Right lobe of liver (tissue), 6 donors: ENCODE data around the gene ITPRIPL1. TPM values are rescaled to one million over a fixed set of nuclear protein-coding genes. Genes with fewer than 3 reads are reported as not detected.

Source experiments
- ATAC-seq, 4 donors: fragments of 200-7000 bp; cut with Tn5 transposase; one replicate each; pipeline ENCODE4 v1.9.1; 2020; ENCODE audit warnings: mild to moderate bottlenecking in 4 of 4, moderate library complexity in 4 of 4
- DNase-seq, 3 donors: peaks; one replicate each; pipeline ENCODE4 v3.0.0-alpha.2; 2020
- H3K27ac ChIP-seq, 3 donors: fragments of 200-600 bp; one replicate each; pipeline ENCODE4 v1.8.0; 2022
- H3K27me3 ChIP-seq, 2 donors: fragments of 200-600 bp; one replicate each; pipeline ENCODE4 v1.8.0; 2022
- H3K36me3 ChIP-seq, 4 donors: fragments of 200-600 bp; sonication (generic) in 1 of 4; one replicate each; pipeline versions ENCODE4 v1.5.1 to v1.8.0; 2017 to 2022; ENCODE audit warnings: control low read depth in 1 of 4
- H3K4me1 ChIP-seq, 4 donors: fragments of 200-600 bp; sonication (generic) in 1 of 4; one replicate each; pipeline versions ENCODE4 v1.5.1 to v1.8.0; 2017 to 2022; ENCODE audit warnings: control low read depth in 1 of 4
- H3K4me3 ChIP-seq, 3 donors: fragments of 200-600 bp; one replicate each; pipeline ENCODE4 v1.8.0; 2022
- H3K9me3 ChIP-seq, 4 donors: fragments of 200-600 bp; sonication (generic) in 1 of 4; one replicate each; pipeline versions ENCODE4 v1.5.1 to v1.8.0; 2017 to 2022; ENCODE audit warnings: control low read depth in 1 of 4
- POLR2A ChIP-seq: fragments of 450-650 bp; IDR thresholded peaks from one replicate; pipeline ENCODE4 v1.6.1; 2017; ENCODE audit warnings: antibody characterized with exemption, mild to moderate bottlenecking
- WGBS: methylation state at CpG from one replicate; pipeline ENCODE4 v1.1.6; 2018; ENCODE audit warnings: low coverage, low lambda C conversion rate; ENCODE audit not compliant: insufficient coverage; ENCODE audit errors: missing lambda C conversion rate; 5-methylcytosine and 5-hydroxymethylcytosine counted together
- intact Hi-C, 2 donors: fragments of 100-400 bp; cut with DNase I; formaldehyde crosslinking; loops; one replicate each; pipeline versions ENCODE4 v1.11.2 to v1.14.1; 2022
- total RNA-seq, 6 experiments: library from RNA; depleted of rRNA in 2 of 6; stranded (reverse); fragments of >200 nt in 2 of 6; fragmentation: NEBNext Ultra II Directional in 3 of 6; extraction: Animal tissue kit (Norgen Biotek cat#: 25700) in 3 of 6; gene quantifications; one replicate each; pipeline versions ENCODE4 v1.1.0 to v1.2.4, GENCODE V29; 2016 to 2023
- TF ChIP-seq, protein P1 (sequence below), 4 donors: fragments of 200-600 bp in 3 of 4; fragments of 450-650 bp in 1 of 4; IDR thresholded peaks; one replicate each; pipeline versions ENCODE4 v1.5.1 to v1.8.0; 2016 to 2022; ENCODE audit warnings: antibody characterized with exemption in 4 of 4, mild to moderate bottlenecking in 2 of 4
- donor health status: DM: no; HTN: yes; CAD: no.
- donor health status: DM: no; HTN: no; CAD: no.
- donor health status: DM: no; HTN: no; CAD: no.
- donor health status: DM: no; HTN: yes; CAD: no.
- donor health status: DM: no; HTN: yes; CAD: no.

Gene ITPRIPL1
- total RNA-seq, 6 experiments from 2014 or later, result 0.15 to 1.2 (median 0.24) TPM

DNA sequence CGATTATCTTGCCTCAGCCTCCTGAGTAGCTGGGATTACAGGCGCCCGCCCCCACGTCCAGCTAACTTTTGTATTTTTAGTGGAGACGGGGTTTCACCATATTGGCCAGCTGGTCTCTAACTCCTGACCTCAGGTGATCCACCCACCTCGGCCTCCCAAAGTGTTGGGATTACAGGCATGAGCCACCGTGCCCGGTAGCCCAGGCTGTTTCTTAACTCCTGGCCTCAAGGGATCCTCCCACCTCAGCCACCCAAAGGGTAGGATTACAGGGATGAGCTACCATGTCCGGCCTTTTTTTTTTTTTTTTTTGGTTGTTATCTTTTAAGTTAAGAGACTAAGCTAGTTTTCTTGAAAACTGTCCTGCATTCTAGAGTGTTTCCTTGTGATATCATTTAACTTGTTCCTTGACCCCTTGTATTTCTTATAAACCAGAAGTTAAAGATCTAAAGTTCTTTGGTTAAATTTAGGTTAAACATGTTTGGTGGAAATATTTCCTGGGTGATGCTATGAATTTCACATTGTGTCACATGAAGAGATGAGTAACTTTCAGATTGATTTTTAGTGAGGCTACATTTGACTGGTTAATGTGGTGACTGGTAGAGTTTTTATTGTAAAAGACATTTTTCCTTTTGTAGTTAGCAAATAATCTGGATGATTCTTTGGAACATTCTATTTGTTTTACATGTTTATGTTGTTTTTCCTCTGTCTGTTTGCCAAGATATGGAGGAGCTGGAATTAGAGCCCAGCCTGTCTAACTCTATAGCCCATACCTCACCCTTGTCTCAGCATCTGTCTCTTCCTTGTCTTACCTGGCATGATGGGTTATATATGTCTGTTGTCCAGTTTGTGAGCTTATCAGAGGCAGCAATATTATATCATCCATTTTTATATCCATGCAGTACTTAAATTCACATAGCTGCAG lies 15.6 kb downstream of the ITPRIPL1 start:
- 93% methylated on average over 9 of the region's 9 CpGs for WGBS
- ATAC-seq, result no peak
- TF ChIP-seq POLR2A, result no peak
- TF ChIP-seq, protein P1, sequence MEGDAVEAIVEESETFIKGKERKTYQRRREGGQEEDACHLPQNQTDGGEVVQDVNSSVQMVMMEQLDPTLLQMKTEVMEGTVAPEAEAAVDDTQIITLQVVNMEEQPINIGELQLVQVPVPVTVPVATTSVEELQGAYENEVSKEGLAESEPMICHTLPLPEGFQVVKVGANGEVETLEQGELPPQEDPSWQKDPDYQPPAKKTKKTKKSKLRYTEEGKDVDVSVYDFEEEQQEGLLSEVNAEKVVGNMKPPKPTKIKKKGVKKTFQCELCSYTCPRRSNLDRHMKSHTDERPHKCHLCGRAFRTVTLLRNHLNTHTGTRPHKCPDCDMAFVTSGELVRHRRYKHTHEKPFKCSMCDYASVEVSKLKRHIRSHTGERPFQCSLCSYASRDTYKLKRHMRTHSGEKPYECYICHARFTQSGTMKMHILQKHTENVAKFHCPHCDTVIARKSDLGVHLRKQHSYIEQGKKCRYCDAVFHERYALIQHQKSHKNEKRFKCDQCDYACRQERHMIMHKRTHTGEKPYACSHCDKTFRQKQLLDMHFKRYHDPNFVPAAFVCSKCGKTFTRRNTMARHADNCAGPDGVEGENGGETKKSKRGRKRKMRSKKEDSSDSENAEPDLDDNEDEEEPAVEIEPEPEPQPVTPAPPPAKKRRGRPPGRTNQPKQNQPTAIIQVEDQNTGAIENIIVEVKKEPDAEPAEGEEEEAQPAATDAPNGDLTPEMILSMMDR (IDR thresholded peaks at IDR 0.05), result no peak
- Histone ChIP-seq H3K4me3 (no peak overlapping the region), H3K27ac (no peak overlapping the region), H3K9me3 (no peaks in the 10 kb centered on the region), H3K36me3 (no peaks in the 10 kb centered on the region), H3K27me3 (no peaks in the 10 kb centered on the region), H3K4me1 (no peaks in the 10 kb centered on the region)
- DNase-seq, result no peak
- intact Hi-C loops, result no loop called here

DNA sequence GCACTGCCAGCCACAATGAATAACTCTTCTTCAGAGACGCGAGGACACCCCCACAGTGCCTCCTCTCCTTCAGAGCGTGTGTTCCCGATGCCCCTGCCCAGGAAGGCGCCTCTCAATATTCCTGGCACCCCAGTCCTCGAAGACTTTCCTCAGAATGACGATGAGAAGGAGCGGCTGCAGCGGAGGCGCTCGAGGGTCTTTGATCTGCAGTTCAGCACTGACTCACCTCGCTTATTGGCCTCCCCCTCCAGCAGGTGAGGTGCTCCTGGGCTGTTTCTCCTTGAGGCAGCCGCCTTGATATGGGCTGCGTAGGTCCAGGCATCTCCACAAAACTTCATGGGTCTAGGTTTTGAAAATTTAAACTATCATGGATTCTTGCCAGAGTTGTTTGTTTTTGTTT lies 16.5 kb downstream of the ITPRIPL1 start:
- DNase-seq (no peak), ATAC-seq (no peak)
- no peaks in the 10 kb centered on the region for H3K9me3 ChIP-seq
- no peaks in the 10 kb centered on the region for H3K36me3 ChIP-seq
- intact Hi-C loops, result no loop called here
- H3K27ac ChIP-seq, result no peak overlapping the region
- TF ChIP-seq, protein P1 (IDR thresholded peaks at IDR 0.05), result no peak
- no peak for TF ChIP-seq POLR2A
- H3K27me3 ChIP-seq, result no peaks in the 10 kb centered on the region
- no peaks in the 10 kb centered on the region for H3K4me1 ChIP-seq
- no peak overlapping the region for H3K4me3 ChIP-seq
- 88% methylated on average over 9 of the region's 14 CpGs for WGBS

DNA sequence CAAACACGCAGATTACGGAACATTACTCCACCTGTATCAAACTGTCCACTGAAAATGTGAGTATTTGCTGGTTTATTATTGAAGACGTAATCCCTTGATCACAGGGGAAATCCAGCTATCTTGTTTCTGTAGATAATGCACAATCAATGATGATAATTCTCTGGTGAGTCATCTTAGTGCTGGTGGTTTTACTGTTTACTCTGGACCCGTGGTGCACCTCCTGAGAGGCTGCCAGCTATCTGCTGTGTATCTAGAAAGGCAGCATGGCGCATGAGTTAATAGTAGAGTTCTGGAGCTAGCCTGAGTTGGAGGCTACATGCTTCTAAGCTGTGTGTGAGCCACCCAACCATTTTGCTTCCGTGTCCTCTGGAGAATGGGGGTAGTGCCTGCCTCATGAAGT lies 17.0 kb downstream of the ITPRIPL1 start:
- H3K4me1 ChIP-seq, result no peaks in the 10 kb centered on the region
- H3K9me3 ChIP-seq, result no peaks in the 10 kb centered on the region
- intact Hi-C loops, result no loop called here
- no peak overlapping the region for H3K27ac ChIP-seq
- WGBS, result 26% methylated on average over 6 of the region's 6 CpGs
- H3K27me3 ChIP-seq, result no peaks in the 10 kb centered on the region
- peak in 1 of 3 donors; percentile 73 for DNase-seq
- H3K36me3 ChIP-seq, result no peaks in the 10 kb centered on the region
- peak in 3 of 4 donors; percentile 51 to 92 (median 78) for ATAC-seq
- TF ChIP-seq POLR2A, result no peak
- TF ChIP-seq, protein P1 (IDR thresholded peaks at IDR 0.05), result no peak
- H3K4me3 ChIP-seq, result no peak overlapping the region

DNA sequence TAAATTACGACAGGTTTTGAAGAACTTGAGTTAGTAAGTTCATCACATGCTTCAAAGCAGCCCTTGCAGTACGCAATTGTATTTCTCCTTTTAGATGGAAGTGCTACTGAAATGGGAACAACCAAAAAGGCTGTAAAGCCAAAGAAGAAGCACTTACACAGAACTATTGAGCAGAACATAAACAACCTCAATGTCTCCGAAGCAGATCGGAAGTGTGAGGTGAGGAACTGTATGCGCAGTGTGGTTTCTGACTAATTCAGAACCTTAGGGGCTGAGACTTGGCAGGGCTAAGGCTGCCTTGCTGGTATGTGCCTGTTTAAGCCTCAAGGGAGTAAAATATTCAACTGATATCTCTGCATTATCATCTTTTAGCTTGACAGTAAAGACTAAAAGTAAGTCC lies 18.9 kb downstream of the ITPRIPL1 start:
- Histone ChIP-seq H3K9me3 (no peaks in the 10 kb centered on the region), H3K36me3 (no peaks in the 10 kb centered on the region), H3K27ac (no peak overlapping the region), H3K27me3 (no peaks in the 10 kb centered on the region), H3K4me3 (no peak overlapping the region), H3K4me1 (no peaks in the 10 kb centered on the region)
- WGBS, result 55% methylated on average over 5 of the region's 5 CpGs
- no peak for TF ChIP-seq POLR2A
- TF ChIP-seq, protein P1 (IDR thresholded peaks at IDR 0.05), result no peak
- ATAC-seq, result peak; percentile 19 to 73 (median 64)
- intact Hi-C loops, result no loop called here
- DNase-seq, result no peak
